Measurements from ENCODE around the gene SHB.

DNA sequence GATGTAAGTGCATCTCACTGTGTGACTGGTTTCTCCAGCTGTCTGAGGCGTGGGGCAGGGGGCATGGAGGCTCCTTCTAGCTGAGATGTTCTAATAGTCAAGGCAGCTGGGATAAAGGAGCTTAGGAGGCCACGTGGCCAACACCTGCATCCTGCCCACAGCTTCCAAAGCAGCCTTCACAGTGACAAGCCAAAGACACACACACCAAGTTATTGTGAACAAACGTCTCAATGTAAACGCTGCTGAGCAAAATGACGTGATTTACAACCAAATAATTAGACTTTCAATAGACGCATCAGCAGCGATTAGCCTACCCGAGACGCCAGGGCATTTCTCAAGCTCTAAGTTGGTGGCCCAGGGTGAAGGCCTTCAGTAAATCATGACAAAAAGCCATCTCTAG, 141.9 kb downstream of the SHB start:
- TF ChIP-seq, protein P1, sequence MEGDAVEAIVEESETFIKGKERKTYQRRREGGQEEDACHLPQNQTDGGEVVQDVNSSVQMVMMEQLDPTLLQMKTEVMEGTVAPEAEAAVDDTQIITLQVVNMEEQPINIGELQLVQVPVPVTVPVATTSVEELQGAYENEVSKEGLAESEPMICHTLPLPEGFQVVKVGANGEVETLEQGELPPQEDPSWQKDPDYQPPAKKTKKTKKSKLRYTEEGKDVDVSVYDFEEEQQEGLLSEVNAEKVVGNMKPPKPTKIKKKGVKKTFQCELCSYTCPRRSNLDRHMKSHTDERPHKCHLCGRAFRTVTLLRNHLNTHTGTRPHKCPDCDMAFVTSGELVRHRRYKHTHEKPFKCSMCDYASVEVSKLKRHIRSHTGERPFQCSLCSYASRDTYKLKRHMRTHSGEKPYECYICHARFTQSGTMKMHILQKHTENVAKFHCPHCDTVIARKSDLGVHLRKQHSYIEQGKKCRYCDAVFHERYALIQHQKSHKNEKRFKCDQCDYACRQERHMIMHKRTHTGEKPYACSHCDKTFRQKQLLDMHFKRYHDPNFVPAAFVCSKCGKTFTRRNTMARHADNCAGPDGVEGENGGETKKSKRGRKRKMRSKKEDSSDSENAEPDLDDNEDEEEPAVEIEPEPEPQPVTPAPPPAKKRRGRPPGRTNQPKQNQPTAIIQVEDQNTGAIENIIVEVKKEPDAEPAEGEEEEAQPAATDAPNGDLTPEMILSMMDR (conservative IDR thresholded peaks at IDR 0.05; ENCODE audit: low read depth, low read length), result no peak
- no peak for TF ChIP-seq EZH2 (IDR thresholded peaks at IDR 0.05; ENCODE audit: borderline replicate concordance, low read depth, low read length, poor library complexity, severe bottlenecking)

Measured in A673 (cell line).